Omental fat pad (tissue), 4 donors: Measurements from ENCODE around the gene CD81. TPM values are rescaled to one million over a fixed set of nuclear protein-coding genes. Genes with fewer than 3 reads are reported as not detected.

ENCODE experiments used
- ATAC-seq: fragments of 150-250 bp; one replicate; pipeline ENCODE4 v1.9.1; 2016; ENCODE audit warnings: mild to moderate bottlenecking, moderate library complexity; ENCODE audit not compliant: low FRiP score
- DNase-seq: peaks from one replicate; pipeline ENCODE4 v3.0.0-alpha.2; 2019; ENCODE audit warnings: low spot score
- total RNA-seq, 4 donors: library from RNA; depleted of rRNA; stranded (reverse); fragments of >200 nt; gene quantifications; one replicate each; pipeline ENCODE4 v1.1.0, GENCODE V29; 2016
- TF ChIP-seq, protein P1 (sequence below), 3 donors: fragments of 450-650 bp; IDR thresholded peaks; one replicate each; pipeline ENCODE4 v1.5.1; 2016 to 2017; ENCODE audit warnings: antibody characterized with exemption in 3 of 3, mild to moderate bottlenecking in 3 of 3, moderate library complexity in 2 of 3

CD81 gene
- total RNA-seq, 4 donors from 2014 or later: 540 to 765 (median 577) TPM

DNA sequence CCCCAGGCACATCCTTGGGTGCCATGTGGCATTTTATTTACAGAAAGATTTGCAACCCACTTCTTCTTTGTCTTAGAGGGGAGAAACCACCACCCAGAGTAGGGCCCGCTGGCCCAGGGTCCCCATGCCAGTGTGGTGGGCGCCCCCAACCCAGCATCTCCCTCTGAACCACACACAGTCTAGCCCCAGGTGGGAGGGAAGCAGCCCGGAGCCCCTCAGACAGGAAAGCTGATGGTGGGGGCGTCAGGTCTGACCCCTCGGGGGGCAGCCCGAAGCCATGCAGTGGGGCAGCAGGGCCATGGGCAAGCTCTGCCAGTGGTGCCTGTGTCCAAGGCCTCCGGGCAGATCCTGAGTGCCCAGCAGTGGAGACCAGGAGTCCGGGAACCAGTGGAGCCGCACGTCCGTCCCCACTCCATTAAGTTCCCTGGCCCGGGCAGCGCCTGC lies 55.5 kb downstream of the CD81 start:
- DNase-seq: no peak
- TF ChIP-seq, protein P1, sequence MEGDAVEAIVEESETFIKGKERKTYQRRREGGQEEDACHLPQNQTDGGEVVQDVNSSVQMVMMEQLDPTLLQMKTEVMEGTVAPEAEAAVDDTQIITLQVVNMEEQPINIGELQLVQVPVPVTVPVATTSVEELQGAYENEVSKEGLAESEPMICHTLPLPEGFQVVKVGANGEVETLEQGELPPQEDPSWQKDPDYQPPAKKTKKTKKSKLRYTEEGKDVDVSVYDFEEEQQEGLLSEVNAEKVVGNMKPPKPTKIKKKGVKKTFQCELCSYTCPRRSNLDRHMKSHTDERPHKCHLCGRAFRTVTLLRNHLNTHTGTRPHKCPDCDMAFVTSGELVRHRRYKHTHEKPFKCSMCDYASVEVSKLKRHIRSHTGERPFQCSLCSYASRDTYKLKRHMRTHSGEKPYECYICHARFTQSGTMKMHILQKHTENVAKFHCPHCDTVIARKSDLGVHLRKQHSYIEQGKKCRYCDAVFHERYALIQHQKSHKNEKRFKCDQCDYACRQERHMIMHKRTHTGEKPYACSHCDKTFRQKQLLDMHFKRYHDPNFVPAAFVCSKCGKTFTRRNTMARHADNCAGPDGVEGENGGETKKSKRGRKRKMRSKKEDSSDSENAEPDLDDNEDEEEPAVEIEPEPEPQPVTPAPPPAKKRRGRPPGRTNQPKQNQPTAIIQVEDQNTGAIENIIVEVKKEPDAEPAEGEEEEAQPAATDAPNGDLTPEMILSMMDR (IDR thresholded peaks at IDR 0.05): no peak

DNA sequence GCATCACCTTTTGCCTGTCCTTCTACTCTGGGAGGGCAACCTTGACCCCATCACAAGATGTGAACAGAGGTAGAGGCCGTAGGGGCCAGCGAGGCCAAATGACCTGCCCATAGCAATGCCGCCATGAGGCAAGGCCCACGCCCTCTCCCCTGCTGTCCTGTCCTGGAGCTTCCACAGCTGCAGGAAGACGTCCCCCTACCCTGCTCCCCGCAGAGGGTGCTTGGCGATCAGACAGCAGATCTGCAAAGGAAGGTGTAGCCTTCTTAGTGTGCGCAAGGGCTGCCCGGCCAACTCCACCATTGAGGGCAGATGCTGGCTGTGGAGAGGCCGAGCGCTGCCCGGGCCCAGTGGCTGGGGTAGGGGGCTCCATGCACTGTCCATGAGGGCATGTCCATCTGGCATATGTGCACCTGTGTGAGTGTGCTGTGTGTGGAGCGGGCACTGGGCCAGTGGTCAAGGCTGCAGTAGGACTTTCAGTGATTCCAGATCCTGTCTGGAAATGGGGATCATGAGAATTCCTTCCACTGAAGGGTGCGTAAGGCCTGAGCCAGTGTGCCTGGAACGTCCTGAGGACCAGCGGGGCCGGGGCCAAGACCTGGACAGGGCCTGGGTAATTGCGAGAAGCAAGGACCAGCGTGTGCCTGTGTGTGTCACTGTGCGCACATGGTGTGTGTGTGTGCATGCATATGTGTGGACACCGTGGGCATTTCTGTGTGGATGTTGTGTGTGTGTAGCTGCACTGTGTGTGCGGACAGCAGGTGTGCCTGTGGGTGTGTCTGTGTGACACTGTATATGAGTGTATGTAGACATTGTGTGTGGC lies 56.2 kb downstream of the CD81 start:
- ATAC-seq: no peak
- TF ChIP-seq, protein P1 (IDR thresholded peaks at IDR 0.05): no peak
- DNase-seq: no peak

More for the DNA sequence above, 55.5 kb downstream of the CD81 start:
- no peak for ATAC-seq

DNA sequence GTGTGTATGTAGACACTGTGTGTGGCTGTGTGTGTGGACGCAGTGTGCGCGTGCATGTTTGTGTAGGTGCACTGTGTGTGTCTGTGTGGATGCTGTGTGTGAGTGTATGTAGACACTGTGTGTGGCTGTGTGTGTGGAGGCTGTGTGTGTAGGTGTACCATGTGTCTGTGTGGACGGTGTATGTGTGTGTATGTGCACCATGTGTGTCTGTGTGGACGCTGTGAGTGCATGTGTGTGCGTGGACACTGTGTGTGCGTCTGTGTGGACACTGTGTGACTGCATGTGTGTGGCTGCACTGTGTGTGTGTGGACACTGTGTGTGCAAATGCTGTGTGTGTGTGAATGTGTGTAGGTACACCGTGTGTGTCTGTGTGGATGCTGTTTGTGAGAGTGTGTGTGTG lies 56.9 kb downstream of the CD81 start:
- DNase-seq (no peak), ATAC-seq (no peak)
- TF ChIP-seq, protein P1 (IDR thresholded peaks at IDR 0.05): no peak

- ATAC-seq (no peak), DNase-seq (no peak)
- TF ChIP-seq, protein P1 (IDR thresholded peaks at IDR 0.05): no peak
Observed at GRCh38 chr11:2434506-2435255, 57.6 kb downstream of the CD81 start.

DNA sequence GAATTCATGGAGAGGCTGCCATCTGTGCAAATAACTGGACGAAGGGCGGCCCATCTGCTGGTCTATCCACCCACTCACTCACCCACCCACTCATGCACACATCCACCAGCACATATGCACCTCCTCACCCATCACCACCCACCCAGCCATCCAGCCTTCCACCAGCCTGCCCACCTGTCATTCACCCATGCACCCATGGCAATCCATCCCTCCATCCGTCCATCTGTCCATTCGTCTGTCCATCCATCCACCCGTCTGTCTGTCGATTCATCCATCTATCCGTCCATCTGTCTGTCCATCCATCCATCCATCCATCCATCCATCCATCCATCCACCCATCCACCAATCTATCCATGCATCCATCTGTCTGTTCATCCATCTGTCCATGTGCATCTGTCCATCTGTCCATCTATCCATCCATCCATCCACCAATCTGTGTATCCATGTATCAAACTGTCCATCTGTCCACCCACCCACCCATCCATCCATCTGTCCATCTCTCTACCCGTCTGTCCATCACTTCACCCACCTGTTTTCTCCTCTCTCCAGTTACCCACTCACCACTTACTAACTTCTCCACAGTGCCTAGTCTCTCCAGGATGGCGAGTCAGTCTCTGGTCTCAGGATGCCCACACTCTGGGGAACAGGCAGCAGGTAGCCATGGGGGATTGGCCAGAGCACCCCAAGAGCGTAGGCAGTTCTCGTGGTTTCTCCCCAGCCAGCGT lies 58.3 kb downstream of the CD81 start:
- TF ChIP-seq, protein P1 (IDR thresholded peaks at IDR 0.05): no peak
- no peak for ATAC-seq
- DNase-seq: no peak

GRCh38 chr11:2436013-2436520 lies 59.0 kb downstream of the CD81 start:
- TF ChIP-seq, protein P1 (IDR thresholded peaks at IDR 0.05): no peak
- no peak for DNase-seq
- ATAC-seq: no peak
